ENCODE results near the gene STAT5A.

DNA sequence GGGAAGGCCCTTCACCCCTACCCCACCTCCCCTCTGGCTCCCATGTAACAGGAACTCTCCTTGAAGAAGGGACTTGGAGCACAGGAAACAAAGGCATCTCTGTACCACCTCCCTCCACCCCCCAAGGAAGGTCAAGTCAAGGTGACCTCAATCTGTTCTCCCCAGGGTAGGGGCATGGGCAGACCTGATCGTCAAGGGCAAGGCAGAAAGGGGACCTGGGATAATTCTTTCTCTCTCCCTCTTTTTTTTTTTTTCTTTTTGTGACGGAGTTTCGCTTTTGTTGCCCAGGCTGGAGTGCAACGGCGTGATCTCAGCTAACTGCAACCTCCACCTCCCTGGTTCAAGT, 4.3 kb upstream of the STAT5A start:
- TF ChIP-seq POLR2A (IDR thresholded peaks at IDR 0.05): no peak
- TF ChIP-seq, protein P1, sequence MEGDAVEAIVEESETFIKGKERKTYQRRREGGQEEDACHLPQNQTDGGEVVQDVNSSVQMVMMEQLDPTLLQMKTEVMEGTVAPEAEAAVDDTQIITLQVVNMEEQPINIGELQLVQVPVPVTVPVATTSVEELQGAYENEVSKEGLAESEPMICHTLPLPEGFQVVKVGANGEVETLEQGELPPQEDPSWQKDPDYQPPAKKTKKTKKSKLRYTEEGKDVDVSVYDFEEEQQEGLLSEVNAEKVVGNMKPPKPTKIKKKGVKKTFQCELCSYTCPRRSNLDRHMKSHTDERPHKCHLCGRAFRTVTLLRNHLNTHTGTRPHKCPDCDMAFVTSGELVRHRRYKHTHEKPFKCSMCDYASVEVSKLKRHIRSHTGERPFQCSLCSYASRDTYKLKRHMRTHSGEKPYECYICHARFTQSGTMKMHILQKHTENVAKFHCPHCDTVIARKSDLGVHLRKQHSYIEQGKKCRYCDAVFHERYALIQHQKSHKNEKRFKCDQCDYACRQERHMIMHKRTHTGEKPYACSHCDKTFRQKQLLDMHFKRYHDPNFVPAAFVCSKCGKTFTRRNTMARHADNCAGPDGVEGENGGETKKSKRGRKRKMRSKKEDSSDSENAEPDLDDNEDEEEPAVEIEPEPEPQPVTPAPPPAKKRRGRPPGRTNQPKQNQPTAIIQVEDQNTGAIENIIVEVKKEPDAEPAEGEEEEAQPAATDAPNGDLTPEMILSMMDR (IDR thresholded peaks at IDR 0.05): no peak

Measured in uterus (tissue), 2 donors.